WERI-Rb-1 (cell line): Measurements from ENCODE around the gene MSANTD1.

Experiments used
- DNase-seq: peaks from one replicate; pipeline ENCODE4 v3.0.0-alpha.2; 2020
- H3K27ac ChIP-seq: fragments of 250-450 bp; sonication (Bioruptor Pico); 2 replicates; pipeline ENCODE4 v1.5.1; 2020; ENCODE audit warnings: mild to moderate bottlenecking, moderate library complexity
- H3K27me3 ChIP-seq: fragments of 250-450 bp; sonication (Bioruptor Pico); 2 replicates; pipeline ENCODE4 v1.5.1; 2021; ENCODE audit warnings: mild to moderate bottlenecking, low read depth, moderate library complexity; ENCODE audit not compliant: insufficient read depth, severe bottlenecking
- H3K36me3 ChIP-seq: fragments of 250-450 bp; sonication (Bioruptor Pico); 2 replicates; pipeline ENCODE4 v1.5.1; 2020; ENCODE audit warnings: mild to moderate bottlenecking, moderate library complexity
- H3K4me3 ChIP-seq: 2 replicates; pipeline ENCODE4 v1.5.1; 2011; ENCODE audit warnings: low read depth, mild to moderate bottlenecking, control low read depth, low read length
- H3K9me3 ChIP-seq: fragments of 250-450 bp; sonication (Bioruptor Pico); 2 replicates; pipeline ENCODE4 v1.5.1; 2021; ENCODE audit warnings: mild to moderate bottlenecking, moderate library complexity; ENCODE audit not compliant: severe bottlenecking
- TF ChIP-seq, protein P1 (sequence below): IDR thresholded peaks from 2 replicates; pipeline ENCODE4 v1.5.1; 2011; ENCODE audit warnings: low read depth, mild to moderate bottlenecking, control low read depth, inconsistent platforms, low read length

MSANTD1 gene

DNA sequence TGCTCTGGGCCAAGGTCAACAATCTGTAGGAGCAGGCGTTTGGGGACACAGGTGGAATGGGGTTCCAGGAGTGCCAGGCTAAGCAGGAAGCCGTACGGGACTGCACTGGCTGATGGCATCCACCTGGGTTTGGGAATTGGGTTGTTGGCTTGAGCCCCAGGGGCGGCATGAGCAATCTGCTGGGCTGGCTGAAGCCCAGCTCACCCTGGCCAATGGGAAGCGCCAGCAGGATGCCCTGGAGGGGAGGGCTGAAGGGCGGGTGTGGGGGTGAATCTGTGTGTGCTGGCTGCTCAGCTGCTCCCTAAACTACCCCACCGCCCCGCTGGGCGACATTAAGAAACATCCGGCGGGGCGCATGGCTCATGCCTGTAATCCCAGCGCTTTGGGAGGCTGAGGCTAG, 35.0 kb downstream of the MSANTD1 start:
- peaks cover 9% of the 10 kb centered on the region for H3K9me3 ChIP-seq
- H3K4me3 ChIP-seq, result no peak overlapping the region
- TF ChIP-seq, protein P1, sequence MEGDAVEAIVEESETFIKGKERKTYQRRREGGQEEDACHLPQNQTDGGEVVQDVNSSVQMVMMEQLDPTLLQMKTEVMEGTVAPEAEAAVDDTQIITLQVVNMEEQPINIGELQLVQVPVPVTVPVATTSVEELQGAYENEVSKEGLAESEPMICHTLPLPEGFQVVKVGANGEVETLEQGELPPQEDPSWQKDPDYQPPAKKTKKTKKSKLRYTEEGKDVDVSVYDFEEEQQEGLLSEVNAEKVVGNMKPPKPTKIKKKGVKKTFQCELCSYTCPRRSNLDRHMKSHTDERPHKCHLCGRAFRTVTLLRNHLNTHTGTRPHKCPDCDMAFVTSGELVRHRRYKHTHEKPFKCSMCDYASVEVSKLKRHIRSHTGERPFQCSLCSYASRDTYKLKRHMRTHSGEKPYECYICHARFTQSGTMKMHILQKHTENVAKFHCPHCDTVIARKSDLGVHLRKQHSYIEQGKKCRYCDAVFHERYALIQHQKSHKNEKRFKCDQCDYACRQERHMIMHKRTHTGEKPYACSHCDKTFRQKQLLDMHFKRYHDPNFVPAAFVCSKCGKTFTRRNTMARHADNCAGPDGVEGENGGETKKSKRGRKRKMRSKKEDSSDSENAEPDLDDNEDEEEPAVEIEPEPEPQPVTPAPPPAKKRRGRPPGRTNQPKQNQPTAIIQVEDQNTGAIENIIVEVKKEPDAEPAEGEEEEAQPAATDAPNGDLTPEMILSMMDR, result no peak
- H3K27ac ChIP-seq, result no peak overlapping the region
- H3K36me3 ChIP-seq, result no peaks in the 10 kb centered on the region
- DNase-seq, result no peak
- H3K27me3 ChIP-seq, result no peaks in the 10 kb centered on the region

DNA sequence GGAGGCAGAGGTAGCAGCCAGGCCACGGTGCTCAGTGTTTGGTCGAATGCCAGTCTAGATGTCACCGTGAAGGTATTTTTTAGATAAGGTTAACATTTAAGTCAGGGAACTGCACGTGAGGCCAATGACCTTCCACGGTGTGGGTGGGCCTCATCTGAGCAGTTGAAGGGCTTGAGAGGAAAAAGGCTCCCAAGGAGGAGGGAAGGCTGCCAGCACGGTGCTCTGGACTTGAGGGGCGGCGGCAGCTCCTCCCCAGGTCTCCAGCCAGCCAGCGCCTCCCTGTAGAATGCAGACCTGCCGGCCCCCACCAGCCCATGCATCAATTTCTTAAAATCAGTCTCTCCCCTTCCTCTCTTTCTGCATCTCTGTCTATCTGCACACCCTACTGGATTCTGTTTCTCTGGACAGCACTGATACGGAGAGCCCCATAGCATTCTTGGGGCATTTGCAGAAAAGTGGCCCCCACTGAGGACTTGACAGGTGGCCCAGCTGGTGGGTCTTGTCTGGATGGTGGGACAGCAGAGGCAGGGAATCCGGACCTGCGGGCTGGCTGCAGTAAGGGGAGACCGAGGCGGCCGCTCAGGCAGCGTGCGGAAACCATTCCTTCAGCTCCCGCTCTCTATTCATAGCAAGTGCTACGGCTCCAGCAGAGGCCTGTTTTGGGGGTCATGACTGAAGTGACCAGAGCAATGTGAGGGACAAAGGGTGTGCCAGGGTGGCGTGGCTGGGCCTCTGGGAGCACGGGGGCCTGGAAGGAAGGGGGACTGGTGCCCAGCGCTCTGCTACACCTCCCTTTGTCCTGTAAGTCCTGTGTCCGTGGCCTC, 36.0 kb downstream of the MSANTD1 start:
- no peak overlapping the region for H3K4me3 ChIP-seq
- no peak overlapping the region for H3K27ac ChIP-seq
- TF ChIP-seq, protein P1, result no peak
- no peak for DNase-seq
- peaks cover 9% of the 10 kb centered on the region for H3K9me3 ChIP-seq
- no peaks in the 10 kb centered on the region for H3K36me3 ChIP-seq
- H3K27me3 ChIP-seq, result no peaks in the 10 kb centered on the region

DNA sequence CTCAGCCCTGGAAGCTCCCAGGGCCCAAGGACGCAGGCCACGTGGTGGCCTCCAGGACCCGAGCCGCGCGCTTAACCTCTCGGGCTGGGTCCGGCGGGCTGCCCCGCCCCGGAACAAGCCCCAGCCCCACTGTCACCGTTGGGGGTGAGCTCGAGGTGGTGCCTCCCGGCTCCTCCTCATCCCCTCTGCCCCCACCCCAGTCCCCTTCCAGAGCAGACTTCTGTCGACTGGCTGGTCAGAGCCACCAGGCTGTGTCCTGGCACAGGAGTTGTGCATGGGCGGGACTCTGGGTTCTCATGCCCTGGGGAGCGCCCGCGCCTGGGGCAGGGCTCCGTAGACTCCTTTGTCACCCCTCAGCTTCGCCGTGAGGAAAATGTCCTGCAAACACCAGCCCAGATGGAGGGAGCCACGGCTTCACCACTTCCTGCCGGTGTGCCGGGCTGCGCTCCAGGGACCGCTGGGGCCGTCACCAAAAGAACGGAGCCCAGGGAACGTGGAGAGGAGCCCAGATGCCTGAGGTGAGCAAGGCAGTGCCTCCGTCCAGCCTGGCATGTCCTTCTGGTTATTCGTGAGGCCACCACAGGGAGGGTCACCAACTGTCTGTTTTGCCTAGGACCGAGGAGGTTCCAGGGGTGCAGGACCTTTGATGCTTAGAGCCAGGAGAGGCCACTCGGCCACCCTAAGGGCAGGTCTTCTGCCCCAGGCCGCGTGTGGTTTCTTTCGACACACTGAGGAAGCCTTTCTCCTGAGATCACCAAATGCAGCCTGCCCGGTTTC, 36.8 kb downstream of the MSANTD1 start:
- H3K36me3 ChIP-seq, result no peaks in the 10 kb centered on the region
- DNase-seq, result no peak
- no peak overlapping the region for H3K4me3 ChIP-seq
- TF ChIP-seq, protein P1, result no peak
- no peak overlapping the region for H3K27ac ChIP-seq
- H3K27me3 ChIP-seq, result no peaks in the 10 kb centered on the region
- peaks cover 9% of the 10 kb centered on the region for H3K9me3 ChIP-seq

DNA sequence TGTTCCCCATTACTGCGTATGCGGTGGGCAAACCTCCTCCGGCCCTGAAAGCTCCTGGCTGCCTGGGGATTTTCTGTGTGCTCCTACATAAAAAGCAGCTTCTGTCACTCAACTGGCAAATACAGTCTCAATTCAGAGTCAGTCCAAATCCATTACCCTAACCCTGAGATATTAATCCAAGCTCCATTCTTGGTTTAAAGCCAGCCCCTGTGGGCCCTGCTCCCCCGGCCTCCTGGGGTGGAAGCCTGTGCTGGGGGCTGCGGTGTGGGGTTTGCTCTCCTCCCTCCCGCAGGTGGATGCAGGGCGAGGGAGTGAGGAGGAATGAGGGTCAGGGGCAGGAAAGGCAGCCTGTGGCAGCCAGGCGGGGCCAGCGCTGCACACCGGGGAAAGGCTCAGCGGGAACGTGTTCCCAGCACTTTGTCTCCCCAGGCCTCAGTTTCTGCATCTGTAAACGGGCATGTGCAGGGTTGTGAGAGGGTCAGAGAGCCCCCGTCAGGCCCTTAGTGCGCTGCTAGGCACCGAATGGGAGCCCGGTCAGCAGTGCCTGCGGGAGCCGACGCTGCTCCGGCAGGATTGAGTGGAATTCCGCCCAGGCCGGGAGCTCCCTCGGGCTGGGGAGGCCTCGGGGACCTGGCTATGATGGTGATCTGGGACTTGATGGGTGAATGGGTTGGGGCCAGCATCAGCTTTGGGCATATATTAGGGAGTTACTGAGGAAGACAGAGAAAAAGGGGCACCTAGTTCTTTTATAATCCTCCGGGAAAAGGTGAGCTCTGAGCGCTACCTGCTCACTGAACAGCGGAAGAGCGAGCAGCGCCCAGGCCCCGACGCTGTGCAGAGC, 37.6 kb downstream of the MSANTD1 start:
- Histone ChIP-seq H3K36me3 (no peaks in the 10 kb centered on the region), H3K4me3 (no peak overlapping the region), H3K9me3 (peaks cover 6% of the 10 kb centered on the region), H3K27ac (no peak overlapping the region), H3K27me3 (no peaks in the 10 kb centered on the region)
- TF ChIP-seq, protein P1, result no peak
- no peak for DNase-seq

DNA sequence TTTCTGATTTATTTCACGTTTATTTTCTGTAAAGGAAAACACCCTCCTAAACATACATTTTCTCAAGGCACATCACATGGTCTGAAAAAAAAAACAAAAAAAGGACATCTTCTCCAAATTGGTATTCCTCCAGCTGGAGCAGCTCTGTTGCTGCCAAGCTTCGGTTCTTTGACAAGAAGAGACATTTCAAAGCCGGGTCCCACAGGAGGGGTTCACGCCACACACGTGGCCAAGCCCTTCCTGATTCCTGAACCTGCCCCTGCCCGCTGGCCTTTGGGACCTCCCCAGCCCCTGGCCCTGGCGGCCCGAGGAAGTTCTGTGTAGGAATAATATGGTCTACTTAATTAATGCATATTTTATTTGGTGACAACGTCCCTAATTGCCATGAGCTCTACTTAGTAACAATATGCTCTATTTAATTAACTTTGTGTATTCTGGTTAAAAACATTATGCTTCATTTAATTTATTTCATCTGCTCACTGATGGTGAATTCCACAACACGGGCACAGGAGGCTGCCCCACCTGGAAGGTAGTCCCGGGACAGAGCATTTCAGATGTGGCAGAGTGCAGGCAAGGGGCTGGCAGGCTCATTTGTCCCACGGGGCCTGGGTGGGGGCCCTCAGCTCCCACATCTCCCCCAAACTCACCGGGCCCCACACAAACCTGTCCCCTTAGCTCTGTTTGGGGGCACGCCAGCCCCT, 38.5 kb downstream of the MSANTD1 start:
- Histone ChIP-seq H3K9me3 (no peaks in the 10 kb centered on the region), H3K27me3 (no peaks in the 10 kb centered on the region), H3K27ac (no peak overlapping the region), H3K4me3 (no peak overlapping the region), H3K36me3 (no peaks in the 10 kb centered on the region)
- TF ChIP-seq, protein P1, result no peak
- DNase-seq, result no peak
